Glutamatergic neuron (in vitro differentiated cells): ENCODE measurements around the gene RPAP2. TPM values are rescaled to one million over a fixed set of nuclear protein-coding genes. Genes with fewer than 3 reads are reported as not detected.

ENCODE experiments used
- DNase-seq: peaks from one replicate; pipeline ENCODE4 v3.0.0; 2022
- H3K27ac Mint-ChIP-seq: one replicate; pipeline ENCODE4 v1.8.0; 2020; ENCODE audit warnings: mild to moderate bottlenecking, mixed read lengths, inconsistent platforms; ENCODE audit not compliant: unreplicated experiment
- H3K27me3 Mint-ChIP-seq: one replicate; pipeline ENCODE4 v1.8.0; 2020; ENCODE audit warnings: mild to moderate bottlenecking, moderate library complexity, mixed read lengths, inconsistent platforms; ENCODE audit not compliant: unreplicated experiment
- H3K36me3 Mint-ChIP-seq: one replicate; pipeline ENCODE4 v1.8.0; 2020; ENCODE audit warnings: mild to moderate bottlenecking, mixed read lengths, inconsistent platforms; ENCODE audit not compliant: unreplicated experiment
- H3K4me1 Mint-ChIP-seq: one replicate; pipeline ENCODE4 v1.8.0; 2020; ENCODE audit warnings: mild to moderate bottlenecking, low read depth, mixed read lengths, inconsistent platforms; ENCODE audit not compliant: unreplicated experiment
- H3K4me3 Mint-ChIP-seq: one replicate; pipeline ENCODE4 v1.8.0; 2020; ENCODE audit warnings: mild to moderate bottlenecking, mixed read lengths, inconsistent platforms; ENCODE audit not compliant: unreplicated experiment
- H3K9me3 Mint-ChIP-seq: one replicate; pipeline ENCODE4 v1.8.0; 2020; ENCODE audit warnings: mild to moderate bottlenecking, moderate library complexity, mixed read lengths, inconsistent platforms; ENCODE audit not compliant: unreplicated experiment
- CTCF ChIP-seq: fragments of 200-600 bp; sonication (generic); IDR thresholded peaks from one replicate; pipeline ENCODE4 v1.5.0; 2021; ENCODE audit not compliant: partially characterized antibody, unreplicated experiment
- total RNA-seq: library from RNA; stranded (reverse); fragmentation: NEBNext Ultra II Directional; extraction: Animal tissue kit (Norgen Biotek cat#: 25700); gene quantifications from one replicate; pipeline ENCODE4 v1.2.1, GENCODE V29; 2021; ENCODE audit not compliant: unreplicated experiment

RPAP2 gene
- total RNA-seq, 1 donor from 2014 or later = 26.4 TPM

GRCh38 chr1:92398519-92398918, 99.7 kb downstream of the RPAP2 start:
- no peaks in the 10 kb centered on the region for H3K4me1 Mint-ChIP-seq
- H3K4me3 Mint-ChIP-seq = no peak overlapping the region
- DNase-seq = no peak
- no peaks in the 10 kb centered on the region for H3K27me3 Mint-ChIP-seq
- no peak overlapping the region for H3K27ac Mint-ChIP-seq
- no peak for TF ChIP-seq CTCF
- H3K9me3 Mint-ChIP-seq = peaks cover 4% of the 10 kb centered on the region
- H3K36me3 Mint-ChIP-seq = peaks cover 7% of the 10 kb centered on the region

- Mint-ChIP-seq H3K36me3 (peaks cover 6% of the 10 kb centered on the region), H3K4me1 (no peaks in the 10 kb centered on the region), H3K9me3 (peaks cover 4% of the 10 kb centered on the region), H3K4me3 (no peak overlapping the region), H3K27ac (no peak overlapping the region), H3K27me3 (no peaks in the 10 kb centered on the region)
- no peak for DNase-seq
- TF ChIP-seq CTCF = no peak
Observed at GRCh38 chr1:92399076-92399475, 100.2 kb downstream of the RPAP2 start.

- no peak for DNase-seq
- Mint-ChIP-seq H3K4me1 (no peaks in the 10 kb centered on the region), H3K36me3 (peaks cover 14% of the 10 kb centered on the region), H3K27ac (no peak overlapping the region), H3K27me3 (peaks cover 2% of the 10 kb centered on the region), H3K4me3 (no peak overlapping the region), H3K9me3 (peaks cover 5% of the 10 kb centered on the region)
- TF ChIP-seq CTCF = no peak
Observed at GRCh38 chr1:92404661-92405060, 105.8 kb downstream of the RPAP2 start.

GRCh38 chr1:92408825-92409224, 110.0 kb downstream of the RPAP2 start:
- TF ChIP-seq CTCF = no peak
- no peak overlapping the region for H3K4me3 Mint-ChIP-seq
- peaks cover 10% of the 10 kb centered on the region for H3K36me3 Mint-ChIP-seq
- H3K9me3 Mint-ChIP-seq = peaks cover 3% of the 10 kb centered on the region
- peaks cover 2% of the 10 kb centered on the region for H3K27me3 Mint-ChIP-seq
- no peaks in the 10 kb centered on the region for H3K4me1 Mint-ChIP-seq
- DNase-seq = no peak
- H3K27ac Mint-ChIP-seq = no peak overlapping the region

- no peak for TF ChIP-seq CTCF
- Mint-ChIP-seq H3K27me3 (peaks cover 2% of the 10 kb centered on the region), H3K9me3 (no peaks in the 10 kb centered on the region), H3K4me3 (no peak overlapping the region), H3K36me3 (peaks cover 5% of the 10 kb centered on the region), H3K4me1 (no peaks in the 10 kb centered on the region), H3K27ac (no peak overlapping the region)
- no peak for DNase-seq
Observed at GRCh38 chr1:92409946-92410549, 111.2 kb downstream of the RPAP2 start.
